OCI-M2 (cell line): ENCODE measurements around the gene WDR18.

ENCODE experiments used
- DNase-seq: peaks from one replicate; lab custom pipeline; 2025; ENCODE audit not compliant: unreplicated experiment; lab: John Stamatoyannopoulos, UW

WDR18 gene

GRCh38 chr19:984165-984967 lies at the start of gene WDR18:
TSS of gene WDR18 (plus strand) at chr19:984345. CDS start at chr19:984354, 9 bp downstream.
- peak; percentile 15 for DNase-seq

DNA sequence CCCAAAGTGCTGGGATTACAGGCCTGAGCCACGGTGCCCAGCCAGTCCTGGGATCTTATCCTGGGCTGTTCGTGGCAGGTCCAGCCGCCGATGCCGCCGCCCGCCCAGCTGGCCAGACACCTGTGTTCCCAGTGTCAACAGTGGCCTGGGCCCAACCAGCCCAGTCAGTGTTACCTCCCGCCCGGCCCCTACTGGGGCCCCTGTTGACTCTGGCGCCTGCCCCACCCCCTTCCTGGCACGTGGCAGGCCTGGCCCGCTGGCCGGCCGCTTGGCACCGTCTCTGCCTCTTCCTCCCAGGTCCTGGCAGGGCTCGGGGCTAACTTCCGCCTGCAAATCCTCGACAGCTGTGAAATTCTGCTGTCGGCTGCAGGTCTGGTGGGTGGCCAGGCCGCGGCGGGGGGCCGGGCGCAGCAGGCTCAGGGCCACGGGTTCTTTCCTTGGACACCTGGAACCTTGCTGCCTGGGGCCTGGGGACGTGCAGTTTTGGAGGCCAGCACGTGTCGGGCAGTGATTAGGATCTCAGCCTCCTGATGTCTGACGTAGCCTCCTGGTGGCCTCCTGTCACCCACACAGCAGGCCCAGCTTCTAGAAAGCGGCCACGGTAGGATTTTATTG lies 49.2 kb upstream of the WDR18 start:
- no peak for DNase-seq

DNA sequence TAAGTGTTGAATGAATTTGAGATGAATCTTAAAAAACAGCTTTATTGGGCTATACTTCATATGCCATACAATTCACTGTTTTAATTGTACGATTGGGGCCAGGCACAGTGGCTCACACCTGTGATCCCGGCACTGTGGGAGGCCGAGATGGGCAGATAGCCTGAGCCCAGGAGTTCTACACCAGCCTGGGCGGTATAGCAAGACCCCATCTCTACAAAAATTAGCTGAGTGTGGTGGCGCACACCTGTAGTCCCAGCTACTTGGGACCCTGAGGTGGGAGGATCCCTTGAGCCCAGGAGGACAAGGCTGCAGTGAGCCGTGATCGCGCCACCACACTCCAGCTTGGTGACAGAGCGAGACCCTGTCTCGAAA lies 48.0 kb upstream of the WDR18 start:
- no peak for DNase-seq

GRCh38 chr19:937259-937694 lies 46.9 kb upstream of the WDR18 start:
- no peak for DNase-seq

GRCh38 chr19:938233-938923 lies 45.8 kb upstream of the WDR18 start:
- no peak for DNase-seq

DNA sequence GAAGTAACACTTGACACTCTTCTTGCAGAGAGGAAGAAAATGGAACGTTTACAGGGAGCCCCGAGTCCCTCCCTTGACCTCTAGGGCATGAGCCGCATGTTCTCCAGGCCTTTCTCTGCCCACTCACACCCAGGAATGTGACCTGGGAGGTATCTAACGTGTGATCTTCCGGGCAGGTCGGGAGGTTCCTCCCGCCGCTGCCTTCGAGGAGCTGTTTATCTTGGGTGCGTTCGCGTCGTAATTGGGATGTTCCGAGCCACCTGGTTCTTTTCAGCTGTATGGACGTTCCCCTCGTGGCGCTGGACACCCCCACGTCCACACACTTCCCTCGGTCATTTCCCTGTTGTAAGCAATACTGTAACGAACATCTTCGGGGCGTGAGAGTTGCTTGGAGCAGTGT lies 44.7 kb upstream of the WDR18 start:
- no peak for DNase-seq

DNA sequence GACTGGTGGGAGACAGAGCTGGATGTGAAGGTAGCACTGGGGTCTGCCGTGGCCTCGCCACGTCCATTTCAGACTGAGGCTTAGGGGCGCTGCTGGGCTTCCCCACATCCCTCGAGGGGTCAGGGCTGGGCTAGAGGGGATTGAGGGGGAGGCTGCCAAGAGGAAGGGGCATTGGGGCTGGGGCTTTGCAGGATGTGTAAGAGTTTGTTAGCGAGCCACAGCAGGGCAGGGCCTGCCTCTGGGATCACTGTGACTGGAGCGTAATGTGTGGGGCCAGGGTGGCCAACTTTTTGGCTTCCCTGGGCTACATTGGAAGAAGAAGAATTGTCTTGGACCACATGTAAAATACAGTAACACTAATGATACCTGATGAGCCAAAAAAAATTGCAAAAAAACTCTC lies 44.2 kb upstream of the WDR18 start:
- DNase-seq: no peak

DNA sequence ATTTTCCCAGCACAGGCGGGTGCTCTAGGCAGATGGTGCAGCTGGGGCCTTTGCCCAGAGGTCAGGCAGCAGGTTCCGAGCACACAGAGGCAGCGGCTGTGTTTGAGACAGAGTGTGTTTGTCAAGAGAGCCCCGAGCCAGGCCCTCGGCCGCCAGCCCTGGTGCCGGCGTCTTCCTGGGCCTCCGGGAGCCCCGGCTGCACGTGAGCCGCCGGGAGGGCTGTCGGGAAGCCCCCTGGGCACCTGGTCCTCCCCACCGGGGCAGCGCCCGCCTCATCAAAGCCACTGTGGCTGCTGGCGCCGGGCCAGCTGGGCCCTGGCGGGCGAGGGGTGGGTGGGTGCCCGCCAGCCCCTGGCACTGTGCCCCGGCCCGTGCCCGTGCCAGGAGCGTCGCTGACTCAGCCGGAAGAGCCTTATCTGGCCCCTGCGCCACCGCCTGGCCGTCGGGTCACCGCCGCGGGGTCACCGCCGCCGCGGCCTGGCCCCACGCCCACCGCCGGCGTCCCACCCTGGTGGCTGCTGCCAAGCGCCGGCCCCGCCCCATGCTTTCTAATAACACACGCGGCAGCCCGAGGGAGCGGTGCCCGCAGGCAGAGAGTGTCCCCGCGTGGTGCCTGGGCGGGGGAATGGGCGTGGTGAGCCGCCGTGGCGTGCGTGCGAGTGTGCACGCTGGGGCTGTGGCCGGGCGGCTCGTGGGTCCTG lies 43.4 kb upstream of the WDR18 start:
- no peak for DNase-seq

DNA sequence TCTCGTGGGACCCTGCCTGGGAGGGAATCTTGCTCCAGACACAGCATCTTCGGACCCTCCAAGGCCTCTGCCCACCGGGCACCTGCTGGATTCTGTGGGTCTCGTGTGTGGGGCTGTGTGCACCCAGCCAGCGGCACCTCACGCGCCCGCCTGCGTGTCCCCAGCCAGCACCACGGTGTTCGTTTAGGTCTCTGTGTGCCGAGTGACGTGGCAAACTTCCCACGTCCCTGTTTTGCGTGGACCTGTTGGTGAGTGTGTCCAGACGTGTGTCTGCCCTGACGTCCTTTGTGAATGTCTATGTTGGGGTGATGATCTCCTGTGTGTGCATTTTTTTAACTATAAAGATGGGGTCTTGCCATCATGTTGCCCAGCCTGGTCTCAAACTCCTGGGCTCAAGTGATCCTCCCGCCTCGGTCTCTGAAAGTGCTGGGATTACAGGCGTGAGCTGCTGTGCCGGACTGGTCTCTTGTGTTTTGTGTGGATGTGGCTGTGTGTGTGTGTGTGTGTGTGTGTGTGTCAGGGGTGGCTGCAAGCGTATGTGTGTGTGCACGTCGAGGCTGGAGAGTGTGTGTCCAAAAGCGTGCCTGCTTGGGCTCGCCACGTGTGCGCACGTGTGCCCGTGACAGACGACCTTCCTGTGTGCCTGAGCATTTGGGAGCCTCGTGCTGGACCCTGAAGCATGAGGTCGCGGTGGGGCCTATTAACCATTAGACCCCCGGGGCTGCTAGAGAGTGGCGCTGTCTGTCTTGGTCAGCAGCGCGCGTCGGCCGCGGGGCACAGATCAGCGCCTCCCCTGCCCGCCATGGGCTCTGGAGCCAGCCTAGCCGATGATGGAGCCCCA lies 42.6 kb upstream of the WDR18 start:
- DNase-seq: no peak

DNA sequence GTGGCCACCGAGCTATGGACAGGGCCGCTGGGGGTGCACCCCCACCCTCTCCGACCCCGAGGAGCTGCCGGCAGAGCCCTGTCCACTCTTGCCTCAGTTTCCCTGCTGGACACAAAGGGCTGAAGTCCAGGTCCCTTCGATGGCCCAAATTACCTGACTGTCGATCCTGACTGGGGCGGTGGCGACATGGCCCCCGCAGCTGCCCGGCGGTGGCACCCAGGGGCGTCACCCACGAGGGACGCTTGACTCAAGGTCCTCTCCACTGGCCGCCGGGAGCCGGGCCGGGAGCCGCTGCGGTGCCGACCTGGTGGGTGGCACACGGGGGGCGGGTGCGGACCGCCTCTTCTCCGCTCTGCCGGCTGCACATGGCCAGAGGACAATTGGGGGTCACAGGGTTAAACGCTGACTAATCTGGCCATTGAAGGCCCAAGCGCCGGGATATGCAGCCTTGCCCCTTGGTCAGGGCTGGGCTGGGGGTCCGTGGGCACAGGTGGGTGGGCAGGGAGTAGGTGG lies 42.0 kb upstream of the WDR18 start:
- DNase-seq: no peak

DNA sequence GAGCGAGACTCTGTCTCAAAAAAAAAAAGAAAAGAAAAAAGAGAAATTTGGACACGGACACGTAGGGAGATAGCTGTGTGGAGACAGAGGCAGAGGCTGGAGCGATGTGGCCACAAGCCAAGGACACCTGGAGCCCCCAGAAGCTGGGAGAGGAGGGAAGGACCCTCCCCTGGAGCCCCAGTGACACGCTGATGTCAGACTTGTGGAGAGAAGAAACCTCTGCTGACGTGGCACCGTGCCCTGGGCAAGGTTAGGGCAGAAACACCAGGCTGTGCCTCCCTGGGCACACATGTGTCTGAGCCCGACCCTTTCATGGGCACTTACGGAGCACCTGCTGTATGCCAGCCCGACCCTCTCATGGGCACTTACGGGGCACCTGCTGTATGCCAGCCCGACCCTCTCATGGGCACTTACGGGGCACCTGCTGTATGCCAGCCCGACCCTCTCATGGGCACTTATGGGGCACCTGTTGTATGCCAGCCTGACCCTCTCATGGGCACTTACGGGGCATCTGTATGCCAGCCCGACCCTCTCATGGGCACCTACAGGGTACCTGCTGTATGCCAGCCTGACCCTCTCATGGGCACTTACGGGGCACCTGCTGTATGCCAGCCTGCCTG lies 40.5 kb upstream of the WDR18 start:
- DNase-seq: no peak

DNA sequence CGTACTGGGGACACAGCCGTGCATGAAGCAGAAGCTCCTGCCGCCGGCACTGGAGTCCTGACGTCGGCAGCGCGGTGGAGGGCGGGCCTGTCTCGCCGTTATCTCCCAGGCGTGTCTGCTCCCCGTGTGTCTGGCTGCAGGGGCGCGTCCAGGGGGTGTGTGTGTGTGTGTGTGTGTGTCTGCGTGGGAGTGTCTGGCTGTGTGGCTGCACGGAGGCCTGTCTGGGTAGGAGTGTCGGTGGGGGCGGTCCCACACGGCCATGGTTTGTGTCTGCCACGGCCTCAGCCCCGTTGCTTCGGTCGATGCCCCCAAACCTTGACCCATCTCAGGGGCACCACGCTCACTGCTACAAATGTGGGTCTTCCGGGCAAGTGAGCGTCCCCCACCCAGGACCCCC lies 40.0 kb upstream of the WDR18 start:
- DNase-seq: no peak

GRCh38 chr19:944663-945241 lies 39.4 kb upstream of the WDR18 start:
- DNase-seq: no peak

DNA sequence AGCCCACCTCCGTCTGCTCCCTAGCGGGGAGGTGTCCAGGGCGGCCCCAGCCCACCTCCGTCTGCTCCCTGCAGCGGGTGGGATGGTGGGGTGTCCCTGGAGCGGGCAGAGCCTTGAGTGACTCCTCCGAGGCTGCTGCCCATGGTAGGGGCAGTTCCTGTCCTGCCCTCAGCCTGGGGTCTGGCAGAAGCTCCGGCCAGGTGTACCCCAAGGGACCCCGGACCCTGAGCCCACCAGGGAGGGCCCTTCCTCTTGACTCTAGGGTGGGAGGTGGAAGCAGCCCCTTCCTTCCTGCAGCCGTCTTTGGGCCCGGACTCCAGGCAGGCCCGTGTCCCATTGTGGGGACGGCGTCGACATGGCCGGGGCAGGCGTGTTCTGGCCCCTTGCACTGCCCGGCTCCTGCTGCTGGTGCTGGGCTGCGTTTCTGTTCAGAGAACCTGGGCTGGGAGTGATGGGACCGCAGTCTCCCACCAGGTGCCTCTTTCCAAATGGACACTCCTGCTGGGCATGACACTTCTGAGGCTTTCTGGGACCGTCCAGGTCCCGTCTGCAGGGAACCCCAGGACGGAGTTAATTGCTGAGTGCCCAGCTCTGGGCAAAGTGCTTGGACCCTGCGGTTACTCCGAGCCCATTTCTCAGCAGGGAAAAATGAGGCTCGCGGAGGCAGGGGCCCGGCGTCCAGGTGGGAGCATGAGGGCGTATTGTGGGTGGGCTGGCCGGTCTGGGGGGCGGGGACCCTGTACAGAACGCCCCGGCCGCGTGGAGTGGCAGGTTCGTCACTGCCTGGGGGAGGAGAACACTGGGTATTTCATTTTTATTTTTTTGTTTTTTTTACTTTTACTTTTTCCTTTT lies 38.5 kb upstream of the WDR18 start:
- DNase-seq: no peak

- no peak for DNase-seq
Measured at GRCh38 chr19:947090-947706, 36.9 kb upstream of the WDR18 start.

DNA sequence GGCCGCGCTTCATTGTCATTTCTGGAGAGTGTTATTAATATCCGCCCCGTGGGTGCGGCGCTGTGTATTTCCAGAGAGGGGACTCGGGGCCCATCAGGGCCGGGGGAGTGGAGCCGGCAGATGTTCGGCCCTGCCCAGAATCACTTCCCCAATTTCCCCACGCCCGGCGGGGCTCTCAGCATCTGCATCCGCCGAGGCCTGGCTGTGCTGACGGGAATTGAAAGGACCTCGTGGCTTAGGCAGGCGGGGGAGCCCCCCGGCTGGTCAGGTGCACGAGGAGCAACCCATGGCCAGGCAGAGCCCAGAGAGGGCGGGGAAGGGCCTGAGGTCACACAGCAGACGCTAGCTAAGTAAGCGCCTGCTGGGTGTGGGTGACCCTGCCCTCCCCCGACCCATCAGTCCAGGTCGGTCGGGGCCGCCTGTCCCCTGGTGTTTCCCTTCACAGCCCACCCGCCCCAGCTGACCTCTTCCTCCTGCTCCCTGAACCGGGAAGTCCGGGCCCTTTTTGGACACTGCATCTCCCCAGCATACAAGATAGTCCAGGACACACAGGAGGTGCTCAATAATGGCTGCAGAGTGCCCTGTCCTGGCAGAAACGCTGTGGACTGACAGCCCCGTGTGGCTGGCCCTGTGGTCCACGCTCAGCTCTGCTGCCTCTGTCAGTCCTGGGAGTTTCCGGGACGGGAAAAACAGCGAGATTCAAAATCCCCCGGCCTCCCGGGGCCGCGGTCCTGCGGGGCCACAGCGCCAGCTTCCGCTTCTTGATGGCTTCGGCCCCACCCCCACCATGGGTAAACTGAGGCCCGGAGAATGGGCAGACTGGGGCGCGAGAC lies 36.2 kb upstream of the WDR18 start:
- DNase-seq: no peak

- DNase-seq: no peak
Measured at GRCh38 chr19:948842-949496, 35.2 kb upstream of the WDR18 start.
